ENCODE results near the gene MAZ. TPM values are rescaled to one million over a fixed set of nuclear protein-coding genes. Genes with fewer than 3 reads are reported as not detected.
A peak's percentile ranks its signal among the peaks of the same experiment; 100 is the strongest.
"Not testable (repeated sequence)": the region's sequence is repeated elsewhere in the genome, so short reads cannot be mapped to it uniquely, and the experiment has no call there.

MAZ gene
- total and polyA plus RNA-seq, 2 donors = 136 to 171 TPM

- whole genome bisulfite sequencing = 86% methylated on average over 7 of the region's 7 CpGs
Observed at GRCh38 chr16:29772330-29772729, 34.0 kb upstream of the MAZ start.

GRCh38 chr16:29774730-29775129, 31.6 kb upstream of the MAZ start:
- no peak overlapping the region for H3K27ac ChIP-seq (ENCODE audit: low read depth)
- no peak overlapping the region for H3K4me3 ChIP-seq (ENCODE audit: low read depth, low read length)
- no peaks in the 10 kb centered on the region for H3K4me1 ChIP-seq (ENCODE audit: insufficient read depth)
- DNase-seq (ENCODE audit: extremely low spot score) = no peak
- no peaks in the 10 kb centered on the region for H3K36me3 ChIP-seq (ENCODE audit: insufficient read depth)
- WGBS = 86% methylated on average over 5 of the region's 5 CpGs

More at GRCh38 chr16:29772330-29772729, 34.0 kb upstream of the MAZ start:
- not testable (repeated sequence) for H3K4me3 ChIP-seq (ENCODE audit: low read depth, low read length); H3K4me1 ChIP-seq (ENCODE audit: insufficient read depth); H3K36me3 ChIP-seq (ENCODE audit: insufficient read depth); DNase-seq (ENCODE audit: extremely low spot score); H3K27ac ChIP-seq (ENCODE audit: low read depth)

- 60% methylated on average over 4 of the region's 4 CpGs for WGBS
- Histone ChIP-seq H3K36me3 (ENCODE audit: insufficient read depth) (no peaks in the 10 kb centered on the region), H3K4me1 (ENCODE audit: insufficient read depth) (no peaks in the 10 kb centered on the region), H3K4me3 (ENCODE audit: low read depth, low read length) (no peak overlapping the region), H3K27ac (ENCODE audit: low read depth) (no peak overlapping the region)
- DNase-seq (ENCODE audit: extremely low spot score) = no peak
Observed at GRCh38 chr16:29775742-29776408, 30.5 kb upstream of the MAZ start.

GRCh38 chr16:29777576-29778350, 28.6 kb upstream of the MAZ start, which contains the start of gene ZG16:
Gene ZG16 (plus strand): TSS chr16:29778256. CDS start chr16:29779267, 1,011 bp downstream.
- H3K27ac ChIP-seq (ENCODE audit: low read depth) = no peak within 1 kb of the TSS
- no peak within 1 kb of the TSS for H3K4me3 ChIP-seq (ENCODE audit: low read depth, low read length)
- no peaks in the 10 kb centered on the region for H3K36me3 ChIP-seq (ENCODE audit: insufficient read depth)
- no peak for DNase-seq (ENCODE audit: extremely low spot score)
- whole genome bisulfite sequencing = 79% methylated on average over 10 of the region's 10 CpGs
- H3K4me1 ChIP-seq (ENCODE audit: insufficient read depth) = no peaks in the 10 kb centered on the region

- no peak for DNase-seq (ENCODE audit: extremely low spot score)
- Histone ChIP-seq H3K36me3 (ENCODE audit: insufficient read depth) (no peaks in the 10 kb centered on the region), H3K4me3 (ENCODE audit: low read depth, low read length) (no peak overlapping the region), H3K27ac (ENCODE audit: low read depth) (no peak overlapping the region), H3K4me1 (ENCODE audit: insufficient read depth) (no peaks in the 10 kb centered on the region)
- 68% methylated on average over 10 of the region's 10 CpGs for WGBS
Observed at GRCh38 chr16:29779474-29779873, 26.9 kb upstream of the MAZ start.

GRCh38 chr16:29783094-29783953, 23.0 kb upstream of the MAZ start:
- WGBS = 66% methylated on average over 13 of the region's 13 CpGs
- H3K4me1 ChIP-seq (ENCODE audit: insufficient read depth); H3K27ac ChIP-seq (ENCODE audit: low read depth); DNase-seq (ENCODE audit: extremely low spot score); H3K36me3 ChIP-seq (ENCODE audit: insufficient read depth); H3K4me3 ChIP-seq (ENCODE audit: low read depth, low read length): not testable (repeated sequence)

GRCh38 chr16:29784157-29784556, 22.2 kb upstream of the MAZ start:
- DNase-seq (ENCODE audit: extremely low spot score) = no peak
- H3K4me3 ChIP-seq (ENCODE audit: low read depth, low read length) = no peak overlapping the region
- no peak overlapping the region for H3K27ac ChIP-seq (ENCODE audit: low read depth)
- no peaks in the 10 kb centered on the region for H3K36me3 ChIP-seq (ENCODE audit: insufficient read depth)
- 94% methylated on average over 2 of the region's 2 CpGs for WGBS
- H3K4me1 ChIP-seq (ENCODE audit: insufficient read depth) = no peaks in the 10 kb centered on the region

GRCh38 chr16:29784901-29785500, 21.3 kb upstream of the MAZ start:
- WGBS = 9% methylated on average over 38 of the region's 38 CpGs
- Histone ChIP-seq H3K27ac (ENCODE audit: low read depth) (no peak overlapping the region), H3K4me3 (ENCODE audit: low read depth, low read length) (no peak overlapping the region), H3K36me3 (ENCODE audit: insufficient read depth) (no peaks in the 10 kb centered on the region), H3K4me1 (ENCODE audit: insufficient read depth) (no peaks in the 10 kb centered on the region)
- DNase-seq (ENCODE audit: extremely low spot score) = no peak

- H3K27ac ChIP-seq (ENCODE audit: low read depth); H3K4me3 ChIP-seq (ENCODE audit: low read depth, low read length); H3K36me3 ChIP-seq (ENCODE audit: insufficient read depth); DNase-seq (ENCODE audit: extremely low spot score); H3K4me1 ChIP-seq (ENCODE audit: insufficient read depth): not testable (repeated sequence)
- 88% methylated on average over 4 of the region's 4 CpGs for WGBS
Observed at GRCh38 chr16:29787155-29787554, 19.2 kb upstream of the MAZ start.

GRCh38 chr16:29789775-29790182, 16.6 kb upstream of the MAZ start:
- Histone ChIP-seq H3K4me1 (ENCODE audit: insufficient read depth) (no peaks in the 10 kb centered on the region), H3K27ac (ENCODE audit: low read depth) (peak overlapping the region; percentile 60), H3K4me3 (ENCODE audit: low read depth, low read length) (peak overlapping the region; percentile 73), H3K36me3 (ENCODE audit: insufficient read depth) (no peaks in the 10 kb centered on the region)
- 64% methylated on average over 20 of the region's 20 CpGs for WGBS
- DNase-seq (ENCODE audit: extremely low spot score) = no peak

GRCh38 chr16:29790183-29790948, 16.0 kb upstream of the MAZ start, which contains the start of gene KIF22:
Gene KIF22 (plus strand): TSS chr16:29790751. CDS start chr16:29790760, 9 bp downstream.
- WGBS = under 1% methylated on average over 67 of the region's 67 CpGs
- H3K27ac ChIP-seq (ENCODE audit: low read depth) = peak within 1 kb of the TSS; percentile 60
- DNase-seq (ENCODE audit: extremely low spot score) = peak; percentile 96
- H3K36me3 ChIP-seq (ENCODE audit: insufficient read depth) = no peaks in the 10 kb centered on the region
- H3K4me1 ChIP-seq (ENCODE audit: insufficient read depth) = no peaks in the 10 kb centered on the region
- peak within 1 kb of the TSS; percentile 73 for H3K4me3 ChIP-seq (ENCODE audit: low read depth, low read length)

- 1% methylated on average over 31 of the region's 31 CpGs for WGBS
Observed at GRCh38 chr16:29790949-29791844, 15.1 kb upstream of the MAZ start.

More at GRCh38 chr16:29790949-29791844, 15.1 kb upstream of the MAZ start:
- DNase-seq (ENCODE audit: extremely low spot score) = no peak
- Histone ChIP-seq H3K4me1 (ENCODE audit: insufficient read depth) (no peaks in the 10 kb centered on the region), H3K27ac (ENCODE audit: low read depth) (peak overlapping the region; percentile 25), H3K4me3 (ENCODE audit: low read depth, low read length) (peak overlapping the region; percentile 73), H3K36me3 (ENCODE audit: insufficient read depth) (no peaks in the 10 kb centered on the region)
